Stimulated activated CD8-positive, alpha-beta memory T cell treated with anti-CD3 and anti-CD28 coated beads, Interleukin-7, amount 100 ng/mL, for 1 hour (primary cell): Measurements from ENCODE around the gene AMBP.

Source experiments
- DNase-seq, 2 donors: peaks; one replicate each; pipeline ENCODE4 v3.0.0-alpha.2; 2020; ENCODE audit warnings: low read depth in 2 of 2

The AMBP gene

DNA sequence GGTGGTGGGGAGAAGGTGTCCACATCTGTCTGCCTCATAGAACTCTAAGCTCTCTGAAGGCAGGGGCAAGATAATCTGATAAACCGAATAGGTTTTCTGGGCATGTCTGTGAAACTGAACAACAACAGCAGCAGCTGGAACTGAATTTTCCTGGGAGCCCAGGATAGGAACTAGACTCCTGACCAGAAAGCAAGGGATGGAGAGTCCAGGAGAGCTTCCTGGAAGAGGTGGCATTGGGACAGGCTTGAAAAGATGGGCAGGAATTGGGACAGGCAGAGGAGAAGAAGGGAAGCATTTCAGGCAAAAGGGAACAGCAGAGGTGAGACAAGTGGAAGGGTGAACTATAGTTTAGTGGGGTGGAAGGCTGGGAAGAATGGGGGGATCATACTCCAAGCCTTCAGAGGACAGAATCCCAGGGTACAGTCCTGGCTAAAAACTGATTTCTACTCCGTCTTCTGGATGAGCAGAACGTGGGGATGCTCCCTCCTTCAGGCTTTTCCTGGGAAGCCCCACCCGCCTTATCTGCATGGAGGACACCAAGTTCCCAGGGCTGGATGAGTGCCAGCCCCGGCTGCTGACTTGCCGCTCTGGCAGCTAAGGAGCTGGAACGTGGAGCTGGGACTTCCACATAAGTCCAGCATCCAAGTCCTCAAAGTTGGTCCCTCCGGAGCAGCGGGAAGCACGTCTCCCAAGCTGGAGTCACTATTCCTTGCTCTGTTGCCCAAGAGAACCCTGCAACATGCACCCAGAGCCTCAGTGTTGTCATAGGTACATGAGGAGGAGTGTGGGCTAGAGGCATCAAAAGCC lies 34.9 kb upstream of the AMBP start:
- no peak for DNase-seq

DNA sequence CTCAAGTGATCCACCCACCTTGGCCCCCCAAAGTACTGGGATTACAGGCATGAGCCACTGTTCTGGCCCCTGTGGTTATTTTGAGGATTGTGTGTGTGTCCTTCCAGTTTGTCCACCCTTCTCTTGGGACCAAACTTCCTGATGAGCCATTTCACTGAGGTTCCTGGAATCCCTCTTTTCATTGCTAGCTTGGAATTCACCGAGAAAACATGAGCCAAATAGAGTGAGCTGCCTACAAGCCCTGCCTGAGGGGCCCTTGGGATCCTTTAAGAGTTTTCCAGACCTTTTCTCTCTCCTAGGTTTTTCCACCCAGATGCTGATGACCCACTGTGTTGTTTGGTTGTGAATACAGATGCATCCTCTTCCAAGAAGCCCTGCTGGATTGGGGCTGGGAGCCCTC lies 34.2 kb upstream of the AMBP start:
- DNase-seq: no peak

- DNase-seq: no peak
Observed at GRCh38 chr9:114110180-114110579, 32.1 kb upstream of the AMBP start.

- DNase-seq: no peak
Observed at GRCh38 chr9:114109124-114109523, 31.0 kb upstream of the AMBP start.

DNA sequence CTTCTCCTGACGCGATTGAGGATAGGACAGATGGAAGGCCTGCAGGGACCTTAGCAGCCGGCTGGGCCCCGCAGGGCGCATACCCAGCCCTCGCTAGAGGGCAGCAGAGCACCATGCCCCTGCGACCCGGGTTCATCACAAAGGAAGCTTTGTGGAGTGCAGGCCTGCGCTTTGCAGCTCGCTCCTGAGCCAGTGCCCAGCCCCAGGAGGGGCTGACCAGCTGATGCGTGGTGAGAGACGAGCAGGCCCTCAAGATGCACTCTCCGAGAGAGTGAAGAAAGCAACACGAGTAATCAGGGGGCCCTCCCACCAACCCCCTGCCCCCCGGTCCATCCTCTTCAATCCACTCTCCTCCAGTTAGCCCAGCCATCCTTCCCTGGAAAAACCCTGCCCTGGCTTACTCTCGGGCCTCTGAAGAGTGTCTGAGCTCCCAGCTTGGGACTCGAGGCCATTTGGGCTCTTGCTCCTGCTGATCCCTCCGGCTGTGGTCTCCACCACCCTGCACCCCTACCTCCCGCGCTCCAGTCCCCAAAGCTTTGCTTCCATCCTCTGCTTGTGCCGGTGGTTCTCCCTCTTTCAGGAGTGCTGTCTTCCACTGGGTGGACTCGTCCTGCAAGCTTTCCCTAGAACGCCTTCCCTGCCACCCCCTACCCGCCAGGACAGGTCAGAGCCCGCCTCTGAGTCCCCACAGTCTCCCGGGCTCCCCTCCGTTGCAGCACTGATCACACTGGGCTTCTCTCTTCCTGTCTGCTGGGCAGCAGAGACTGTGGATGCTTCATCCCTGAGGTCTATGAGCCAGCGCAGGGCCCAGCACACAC lies 30.1 kb upstream of the AMBP start:
- DNase-seq: peak; percentile 2 to 7

- DNase-seq: no peak
Observed at GRCh38 chr9:114107286-114108001, 29.3 kb upstream of the AMBP start.

- no peak for DNase-seq
Observed at GRCh38 chr9:114105236-114105635, 27.1 kb upstream of the AMBP start.

DNA sequence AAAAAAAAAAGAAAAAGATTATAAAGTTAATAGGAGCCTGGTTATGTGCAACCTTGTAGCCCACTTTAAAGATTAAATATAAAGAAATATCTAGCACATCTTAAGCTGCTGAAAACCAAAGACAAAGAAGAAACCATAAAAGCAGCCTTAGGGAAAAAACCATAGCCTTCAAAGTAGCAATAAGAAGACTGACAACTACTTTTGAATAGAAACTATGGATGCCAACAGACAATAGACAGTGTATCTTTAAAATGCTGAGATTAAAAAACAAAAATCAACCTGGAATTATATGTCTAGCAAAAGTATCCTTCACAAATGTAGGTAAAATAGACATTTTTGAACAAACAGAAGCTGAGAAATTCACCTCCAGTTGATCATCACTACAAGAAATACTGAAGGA lies 24.4 kb upstream of the AMBP start:
- no peak for DNase-seq

DNA sequence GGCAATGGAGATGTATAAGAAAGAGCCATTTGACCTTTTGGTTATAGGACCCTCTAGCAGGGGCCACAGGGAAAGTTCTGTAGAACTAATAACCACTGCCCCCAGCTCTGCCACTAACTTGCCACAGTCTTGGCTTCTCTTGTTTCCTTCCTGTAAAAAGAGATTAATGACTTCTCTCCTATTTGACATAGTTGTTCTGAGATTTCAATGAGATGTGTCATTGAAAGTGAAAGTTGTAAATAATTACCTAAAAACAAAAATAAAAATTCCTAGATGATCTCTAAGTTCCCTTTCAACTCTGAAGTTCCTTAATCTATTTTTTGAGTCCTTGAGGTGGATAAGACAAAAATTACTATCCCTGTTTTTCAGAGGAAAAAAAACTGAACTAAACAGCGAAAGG lies 22.4 kb upstream of the AMBP start:
- DNase-seq: no peak

DNA sequence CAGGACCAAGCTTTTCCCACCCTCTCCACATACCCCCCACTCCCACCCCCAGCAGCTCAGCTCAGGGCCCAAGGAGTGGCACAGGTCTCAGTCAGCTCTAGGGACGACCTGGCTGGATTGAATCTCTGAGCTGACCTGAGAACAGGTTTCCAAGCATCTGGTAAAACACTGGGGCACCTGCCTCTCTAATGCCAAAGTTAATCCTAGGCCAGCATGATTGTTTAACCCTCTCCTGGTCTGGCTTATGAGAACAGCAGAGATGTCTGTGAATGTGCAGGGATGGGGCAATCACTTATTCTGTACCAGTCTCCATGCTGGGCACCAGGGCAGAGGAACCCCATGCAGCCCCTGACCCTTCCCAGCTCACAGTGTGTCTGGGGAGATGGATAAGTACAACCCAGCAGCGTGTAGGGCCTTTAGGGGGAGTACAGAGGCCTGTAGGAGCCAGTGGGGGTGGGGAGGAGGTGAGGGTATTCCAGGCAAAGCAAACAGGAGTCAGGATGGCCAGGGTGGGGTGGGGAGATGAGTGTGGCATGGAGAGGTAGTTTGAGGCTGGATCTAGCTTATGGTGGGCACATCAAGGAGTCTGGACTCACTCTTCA lies 21.7 kb upstream of the AMBP start:
- no peak for DNase-seq

DNA sequence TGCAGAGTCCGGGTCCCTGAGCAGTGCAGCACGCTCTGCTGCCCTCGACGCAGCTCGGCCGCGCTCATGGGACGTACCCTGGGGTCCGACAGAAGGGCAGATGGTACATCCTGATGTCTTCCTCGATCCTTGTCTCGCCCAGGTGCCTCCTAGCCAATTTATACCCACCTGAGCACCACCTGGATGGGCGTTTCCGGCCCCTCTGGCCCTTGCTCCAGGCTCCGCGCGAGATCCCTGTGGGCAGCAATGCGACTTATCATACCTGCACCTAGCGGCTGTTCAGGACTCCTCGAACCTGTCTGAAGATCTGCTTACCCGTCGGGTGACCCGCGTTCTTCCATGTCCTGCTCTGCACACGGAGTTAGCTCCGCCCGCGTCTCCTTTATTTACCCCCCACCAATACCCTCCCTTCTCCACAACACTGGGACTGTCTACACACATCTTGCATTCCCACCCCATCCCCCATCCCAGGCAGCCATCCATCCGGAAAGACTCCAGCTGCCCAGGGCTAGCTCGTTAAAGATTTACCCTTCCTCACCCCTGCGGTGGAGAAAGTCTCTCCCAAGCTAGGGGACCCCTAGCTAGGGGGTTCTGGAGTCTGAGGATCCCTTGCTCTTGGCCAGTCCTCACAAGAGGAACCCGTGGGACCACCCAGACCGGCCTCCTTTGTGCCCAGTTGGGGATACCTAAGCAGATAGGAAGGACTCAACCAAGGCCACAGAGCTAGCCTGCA lies 21.0 kb upstream of the AMBP start, which contains the start of gene KIF12:
TSS of gene KIF12 (minus strand) at position 357 of the 733 bp plus-strand sequence. CDS start at position 341, 16 bp downstream.
- no peak for DNase-seq

DNA sequence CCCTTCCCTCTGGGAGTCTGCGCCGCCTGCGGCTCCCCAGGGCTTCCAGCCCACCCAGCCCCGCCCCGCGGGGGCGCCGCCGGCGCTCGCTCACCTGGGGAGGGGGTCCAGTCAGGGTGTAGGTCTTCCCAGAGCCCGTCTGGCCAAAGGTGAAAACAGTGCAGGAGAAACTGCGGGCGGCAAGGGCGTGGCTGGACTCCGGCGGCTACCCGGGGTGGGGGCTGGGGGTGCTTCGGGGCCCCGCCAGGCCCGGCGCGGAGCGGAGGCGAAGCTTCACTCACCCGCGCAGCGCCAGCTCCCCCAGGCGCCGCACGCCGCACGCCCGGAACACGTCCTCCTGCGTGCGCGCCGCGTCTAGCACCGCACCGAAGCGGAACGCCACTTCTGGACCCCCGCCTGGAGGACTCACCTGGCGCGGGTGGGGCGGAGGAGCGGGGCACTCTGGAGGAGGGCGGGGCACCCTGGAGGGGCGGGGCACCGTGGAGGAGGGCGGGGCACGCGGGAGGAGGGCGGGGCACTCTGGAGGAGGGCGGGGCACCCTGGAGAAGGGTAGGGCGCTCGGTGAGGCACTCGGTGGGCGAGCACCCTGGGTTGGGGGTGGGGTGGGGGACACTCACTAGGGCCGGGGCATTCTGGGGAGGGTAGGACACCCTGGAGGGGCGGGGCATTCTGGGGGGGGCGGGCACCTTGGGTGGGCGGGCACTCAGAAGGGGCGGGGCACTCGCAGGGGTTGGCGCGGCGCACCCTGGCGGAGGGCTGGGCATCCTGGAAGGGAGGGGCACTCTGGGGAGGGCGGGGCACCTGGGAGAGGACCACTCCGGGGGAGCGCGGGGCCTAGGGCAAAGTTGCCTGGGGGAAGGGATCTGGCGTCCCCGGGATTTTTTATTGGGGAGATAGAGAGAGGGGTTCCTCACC lies 20.2 kb upstream of the AMBP start:
- DNase-seq: no peak

- DNase-seq: no peak
Observed at GRCh38 chr9:114097613-114098020, 19.5 kb upstream of the AMBP start.

DNA sequence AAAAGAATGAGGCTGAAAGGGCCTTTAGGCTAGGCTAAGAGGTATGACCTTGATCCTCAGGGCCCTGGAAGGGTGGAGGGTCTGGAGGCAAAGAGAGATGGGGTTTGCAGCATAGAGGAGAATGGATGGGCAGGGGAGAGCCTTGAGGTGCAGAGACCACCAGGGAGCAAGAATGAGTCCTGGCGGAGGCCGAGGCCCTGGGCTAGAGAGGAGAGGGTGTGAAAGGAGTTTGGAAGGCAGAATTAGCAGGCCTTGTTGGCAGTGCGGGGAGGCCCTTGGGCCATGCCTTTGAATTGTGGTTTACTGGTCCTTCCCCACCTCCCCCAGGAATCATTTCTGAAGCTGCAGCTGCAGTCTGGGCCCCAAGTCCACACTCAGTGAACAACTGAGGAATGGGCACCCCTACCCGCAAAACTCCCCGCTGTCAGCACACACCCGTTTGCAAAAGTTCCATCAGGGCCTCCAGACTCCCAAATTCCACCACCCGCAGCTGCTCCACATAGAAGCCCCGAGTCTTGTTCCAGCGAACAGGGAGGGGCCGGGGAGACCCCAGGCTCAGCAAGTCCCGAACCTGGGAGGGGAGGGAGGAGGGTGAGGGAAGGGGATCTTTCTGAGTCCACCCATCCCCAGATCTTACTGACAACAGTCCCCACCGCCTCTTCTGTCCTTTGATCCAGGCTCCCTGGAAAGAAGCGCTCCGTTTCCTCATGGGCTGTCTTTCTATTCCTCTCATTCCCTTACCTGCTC lies 18.9 kb upstream of the AMBP start:
- no peak for DNase-seq

- no peak for DNase-seq
Observed at GRCh38 chr9:114096041-114096511, 18.0 kb upstream of the AMBP start.

DNA sequence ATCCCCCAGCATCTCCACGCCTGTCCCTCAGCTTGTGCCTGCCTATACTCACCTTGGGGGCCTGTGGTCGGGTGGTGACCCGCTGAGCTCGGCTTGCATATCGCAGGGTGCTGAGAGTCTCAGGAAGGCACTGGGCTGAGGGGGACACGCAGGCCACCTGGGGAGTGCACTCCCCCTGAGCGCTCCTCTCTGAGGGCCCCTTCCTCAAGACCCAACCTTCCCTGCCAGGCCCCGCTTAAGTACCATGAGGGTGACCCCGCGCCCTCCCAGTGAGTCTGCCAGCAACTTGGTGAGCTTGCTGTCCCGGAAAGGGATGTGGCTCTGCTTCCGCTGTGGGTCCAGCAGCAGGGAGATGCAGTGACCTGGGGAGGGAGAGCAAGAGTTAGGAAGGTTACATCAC lies 16.9 kb upstream of the AMBP start:
- no peak for DNase-seq

DNA sequence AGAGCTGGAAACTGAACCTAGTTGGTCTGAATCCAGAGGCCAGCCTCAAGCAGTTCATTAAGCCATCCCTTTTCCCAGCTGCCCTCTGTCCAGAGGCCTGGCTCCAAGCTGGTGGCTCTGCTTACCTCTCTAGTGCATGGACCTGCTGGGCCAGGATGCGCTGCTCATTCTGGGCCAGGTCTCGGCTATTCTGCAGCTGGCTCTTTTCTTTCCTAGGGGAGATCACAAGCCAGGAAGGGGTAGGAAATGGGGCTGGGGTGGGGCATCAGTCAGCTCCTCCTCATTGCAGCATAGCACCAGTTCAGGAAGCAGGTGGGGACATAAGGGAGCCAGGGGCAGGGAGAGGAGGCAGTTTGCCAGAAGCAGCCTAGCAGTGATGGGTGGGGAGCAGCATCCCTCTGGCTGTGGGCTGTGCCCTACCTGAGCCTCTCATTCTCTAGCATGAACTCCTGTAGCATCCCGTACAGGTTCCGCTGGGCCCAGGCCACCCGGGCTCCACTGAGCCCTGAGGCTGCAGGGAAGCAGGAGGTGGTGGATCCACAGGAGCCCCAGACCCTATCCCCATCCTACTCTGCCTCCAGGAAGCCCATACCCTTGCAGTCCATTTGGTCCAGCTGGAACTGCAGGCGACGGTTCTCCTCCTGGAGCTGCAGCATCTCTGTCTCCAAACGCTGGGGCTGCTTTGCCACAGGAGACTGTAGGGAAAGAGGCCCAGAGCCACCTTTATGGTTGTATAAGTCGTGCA lies 15.8 kb upstream of the AMBP start:
- no peak for DNase-seq

GRCh38 chr9:114093031-114093471 lies 15.0 kb upstream of the AMBP start:
- no peak for DNase-seq

DNA sequence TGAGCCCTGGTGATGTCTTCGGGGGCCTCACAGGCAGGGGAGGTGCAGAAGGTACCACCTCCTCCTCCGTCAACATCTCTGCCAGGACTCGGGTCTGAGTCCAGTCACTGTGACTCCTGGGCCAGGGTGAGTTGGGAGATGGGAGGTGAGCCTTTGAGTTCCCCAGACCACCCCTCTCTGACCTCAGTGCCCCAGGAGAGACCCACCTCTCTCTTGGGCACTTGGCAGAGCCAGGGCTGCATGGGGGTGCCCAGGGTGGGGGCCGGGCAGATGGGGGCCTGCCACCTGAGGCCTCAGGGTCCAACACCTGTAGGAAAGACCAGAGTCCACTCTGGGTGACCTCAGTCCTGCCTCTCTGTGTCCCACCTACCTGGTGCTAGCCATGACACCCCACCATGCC lies 14.2 kb upstream of the AMBP start:
- DNase-seq: no peak
